B cell (primary cell): ENCODE measurements around the gene YWHAG. TPM values are rescaled to one million over a fixed set of nuclear protein-coding genes. Genes with fewer than 3 reads are reported as not detected.
A peak's percentile ranks its signal among the peaks of the same experiment; 100 is the strongest.

Experiments
- ATAC-seq: fragments of 200-7000 bp; cut with Tn5 transposase; one replicate; pipeline ENCODE4 v1.10.0; 2021; ENCODE audit warnings: low read depth, mild to moderate bottlenecking, moderate number of reproducible peaks, moderate library complexity
- CTCF ChIA-PET: fragments of 350-600 bp; sonication (Branson Sonifier 250); formaldehyde crosslinking; loops from one replicate; lab custom pipeline; 2021; ENCODE audit warnings: antibody characterized with exemption, inconsistent platforms; lab: Charles Lee
- POLR2A ChIA-PET: fragments of 350-600 bp; sonication (Branson Sonifier 250); formaldehyde crosslinking; loops from one replicate; lab custom pipeline; 2021; ENCODE audit warnings: antibody characterized with exemption; lab: Charles Lee
- DNase-seq: peaks from one replicate; pipeline ENCODE4 v3.0.0; 2013
- H2AFZ ChIP-seq: 2 replicates; pipeline ENCODE4 v1.6.1; 2012; ENCODE audit warnings: mild to moderate bottlenecking, low read depth, low read length; ENCODE audit not compliant: insufficient read depth, poor library complexity, severe bottlenecking
- H3K27ac ChIP-seq, 2 donors: 1 replicate in 1 of 2; 2 replicates in 1 of 2; pipeline ENCODE4 v1.5.1; 2012 to 2013; ENCODE audit warnings: low read length in 2 of 2, mild to moderate bottlenecking in 2 of 2, moderate library complexity in 1 of 2
- H3K27me3 ChIP-seq, 4 experiments: fragments of 200-600 bp in 1 of 4; sonication (generic) in 1 of 4; replicated peaks in 1 of 4; 1 replicate in 2 of 4; 2 replicates in 2 of 4; pipeline versions ENCODE4 v1.6.1 to v1.7.0; 2013 to 2016; ENCODE audit warnings: low read length in 3 of 4, mild to moderate bottlenecking in 2 of 4, mixed read lengths in 1 of 4, moderate library complexity in 1 of 4; ENCODE audit not compliant: insufficient read depth in 4 of 4, control insufficient read depth in 3 of 4; ENCODE audit errors: control extremely low read depth in 1 of 4
- H3K36me3 ChIP-seq, 2 experiments: replicated peaks in 1 of 2; 1 replicate in 1 of 2; 2 replicates in 1 of 2; pipeline versions ENCODE4 v1.6.1 to v1.7.1; 2013; ENCODE audit warnings: low read length in 1 of 2; ENCODE audit not compliant: insufficient read depth in 2 of 2, control insufficient read depth in 1 of 2; ENCODE audit errors: control extremely low read depth in 1 of 2, extremely low read depth in 1 of 2
- H3K4me1 ChIP-seq, 2 donors: fragments of 200-600 bp in 1 of 2; sonication (generic) in 1 of 2; 1 replicate in 1 of 2; 2 replicates in 1 of 2; pipeline versions ENCODE4 v1.5.1 to v1.6.1; 2013 to 2017; ENCODE audit warnings: low read length in 2 of 2; ENCODE audit not compliant: control insufficient read depth in 2 of 2, insufficient read depth in 2 of 2
- H3K4me2 ChIP-seq: replicated peaks from 2 replicates; pipeline ENCODE3; 2012; ENCODE audit warnings: mild to moderate bottlenecking, low read depth, low read length; ENCODE audit not compliant: poor library complexity, severe bottlenecking
- H3K4me3 ChIP-seq, 5 experiments: fragments of 200-600 bp in 1 of 5; sonication (generic) in 1 of 5; 1 replicate in 3 of 5; 2 replicates in 2 of 5; pipeline versions ENCODE4 v1.5.1 to v1.7.0; 2011 to 2016; ENCODE audit warnings: low read length in 4 of 5, mild to moderate bottlenecking in 4 of 5, low read depth in 2 of 5, control low read depth in 1 of 5, moderate library complexity in 1 of 5; ENCODE audit not compliant: insufficient read depth in 1 of 5; ENCODE audit errors: control extremely low read depth in 1 of 5, extremely low read depth in 1 of 5
- H3K79me2 ChIP-seq: fragments of 200-600 bp; sonication (generic); one replicate; pipeline ENCODE4 v1.6.0; 2016; ENCODE audit warnings: low read length; ENCODE audit not compliant: control insufficient read depth, insufficient read depth
- H3K9ac ChIP-seq: fragments of 200-600 bp; sonication (generic); 2 replicates; pipeline ENCODE4 v1.6.1; 2017; ENCODE audit warnings: mild to moderate bottlenecking, low read length, moderate library complexity
- H3K9me3 ChIP-seq, 3 donors: one replicate each; pipeline versions ENCODE4 v1.6.1 to v1.7.1; 2013; ENCODE audit warnings: low read length in 2 of 3; ENCODE audit not compliant: control insufficient read depth in 2 of 3, insufficient read depth in 1 of 3; ENCODE audit errors: control extremely low read depth in 1 of 3
- H4K20me1 ChIP-seq: 2 replicates; pipeline ENCODE4 v1.6.0; 2012; ENCODE audit warnings: mild to moderate bottlenecking, low read length; ENCODE audit not compliant: insufficient read depth, control insufficient read depth, poor library complexity, severe bottlenecking
- H3K27ac Mint-ChIP-seq: one replicate; pipeline ENCODE4 v1.8.0; 2021; ENCODE audit warnings: mixed read lengths
- H3K27me3 Mint-ChIP-seq: one replicate; pipeline ENCODE4 v1.8.0; 2021; ENCODE audit warnings: mixed read lengths
- H3K4me1 Mint-ChIP-seq: one replicate; pipeline ENCODE4 v1.8.0; 2021; ENCODE audit warnings: mixed read lengths
- H3K4me3 Mint-ChIP-seq: one replicate; pipeline ENCODE4 v1.8.0; 2021; ENCODE audit warnings: mixed read lengths
- H3K9me3 Mint-ChIP-seq: one replicate; pipeline ENCODE4 v1.8.0; 2022; ENCODE audit warnings: mixed read lengths; ENCODE audit not compliant: insufficient read depth
- CTCF ChIP-seq: fragments of 200-600 bp; IDR thresholded peaks from one replicate; pipeline ENCODE4 v1.8.0; 2022; ENCODE audit warnings: antibody characterized with exemption, mild to moderate bottlenecking
- EZH2 ChIP-seq: IDR thresholded peaks from 2 replicates; pipeline ENCODE4 v1.6.1; 2012; ENCODE audit warnings: borderline replicate concordance, low read depth, mild to moderate bottlenecking, moderate library complexity, low read length; ENCODE audit not compliant: insufficient read depth, poor library complexity, severe bottlenecking
- WGBS: methylation state at CpG from one replicate; pipeline ENCODE4 v1.1.5; 2013; ENCODE audit warnings: missing lambda C conversion rate; ENCODE audit not compliant: insufficient coverage; 5-methylcytosine and 5-hydroxymethylcytosine counted together
- intact Hi-C: fragments of 100-400 bp; cut with micrococcal nuclease; formaldehyde crosslinking; loops from one replicate; pipeline ENCODE4 v1.10.0; 2022
- polyA plus RNA-seq: library from polyadenylated mRNA; depleted of rRNA; stranded (reverse); fragments of >200 nt; gene quantifications from 2 replicates; pipeline ENCODE4 v1.2.3, GENCODE V29; 2012
- total RNA-seq, 2 donors: library from RNA; stranded (reverse); fragments of 120-200 nt in 1 of 2; gene quantifications; 1 replicate in 1 of 2; 2 replicates in 1 of 2; pipeline versions ENCODE4 v1.2.3 to v1.2.4, GENCODE V29; 2013 to 2022

Gene YWHAG
- total and polyA plus RNA-seq, 2 donors (not counting 1 experiment from before 2014, with no cell fraction given) = 6.6 to 51.6 TPM

DNA sequence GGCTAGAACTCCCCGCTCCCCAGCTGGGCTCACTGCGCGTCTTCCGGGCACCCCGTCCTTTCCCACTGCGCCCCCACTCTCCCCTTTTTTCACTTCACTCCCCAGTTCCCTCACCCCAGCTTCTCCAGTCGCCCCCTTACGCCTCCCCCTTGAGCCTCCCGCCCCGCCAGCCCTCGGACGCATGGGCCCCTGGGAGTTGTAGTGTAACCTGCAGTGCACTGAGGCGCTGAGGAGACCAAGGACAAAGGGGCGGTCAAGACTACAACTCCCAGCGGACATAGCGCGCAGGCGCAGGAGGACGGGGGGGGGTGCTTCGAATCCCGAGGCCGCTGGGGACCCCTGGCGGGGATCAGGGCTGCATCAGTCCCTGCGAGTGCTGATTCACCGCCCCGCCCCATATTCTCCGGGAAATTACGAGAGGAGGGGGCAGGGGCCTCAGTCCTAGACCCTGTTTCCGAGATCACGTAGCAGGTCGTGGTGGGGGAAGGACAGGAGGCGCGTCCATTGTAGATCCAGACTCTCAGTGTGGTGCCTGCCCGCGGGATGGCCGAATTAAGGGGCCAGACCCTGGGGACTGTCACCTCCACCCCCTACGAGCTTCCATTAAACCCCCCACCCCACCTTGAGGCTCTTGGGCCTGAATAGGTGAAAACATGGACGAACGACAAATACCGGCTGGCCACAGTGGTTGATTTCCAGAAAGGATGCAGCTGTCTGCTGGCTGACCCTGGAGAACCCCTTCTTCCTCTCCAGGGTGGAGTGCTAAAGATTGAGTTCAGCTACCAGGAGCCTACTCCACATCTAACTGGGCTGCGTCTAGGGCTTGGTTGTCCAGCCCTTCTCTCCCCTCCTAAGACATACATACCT, 553 bp upstream of the YWHAG start:
- Histone ChIP-seq H4K20me1 (peaks cover 44% of the 10 kb centered on the region), H3K79me2 (peaks cover 42% of the 10 kb centered on the region), H3K36me3 (peaks cover 4 to 10% of the 10 kb centered on the region in 2 experiments), H2AFZ (peak overlapping the region; percentile 87), H3K9me3 (no peaks in the 10 kb centered on the region), H3K27ac (peak overlapping the region; percentile 90 to 94), H3K27me3 (no peaks in the 10 kb centered on the region), H3K4me2 (peak overlapping the region; percentile 98), H3K4me3 (peak overlapping the region; percentile 34 to 99 (median 95)), H3K4me1 (peaks cover 17 to 19% of the 10 kb centered on the region in 2 donors), H3K9ac (peak overlapping the region; percentile 97)
- ATAC-seq = peak; percentile 89
- 1% methylated on average over 36 of the region's 41 CpGs for WGBS
- TF ChIP-seq EZH2 (no peak), CTCF (peak; percentile 74)
- no peaks in the 10 kb centered on the region for H3K27me3 Mint-ChIP-seq
- intact Hi-C loops = loop anchor here (1.0 to 5.0 kb wide), 8 partner anchors 34 to 763 kb away; partner anchors contain the start of genes CCDC146, MDH2 and STYXL1
- ChIA-PET POLR2A (interaction anchor here (0.6 to 2.5 kb wide), 7 partner anchors 21 to 930 kb away, joined by 3 to 13 read pairs (median 5); no protein-coding TSS in a partner anchor), CTCF (interaction anchor here (0.8 to 4.8 kb wide), 8 partner anchors 28 to 182 kb away, joined by 3 to 25 read pairs (median 8); no protein-coding TSS in a partner anchor)
- DNase-seq = peak; percentile 98
- peak overlapping the region; percentile 99 for H3K27ac Mint-ChIP-seq
- no peaks in the 10 kb centered on the region for H3K9me3 Mint-ChIP-seq
- peaks cover 39% of the 10 kb centered on the region for H3K4me1 Mint-ChIP-seq
- H3K4me3 Mint-ChIP-seq = peak overlapping the region; percentile 93
